ENCODE data around the gene MEP1B.
"Not testable (repeated sequence)": the region's sequence is repeated elsewhere in the genome, so short reads cannot be mapped to it uniquely, and the experiment has no call there.

Gene MEP1B

GRCh38 chr18:32208023-32208422 lies 18.2 kb downstream of the MEP1B start:
- in situ Hi-C loops (cut with HindIII; ENCODE audit: low sequenced_read_pairs): no loop called here

DNA sequence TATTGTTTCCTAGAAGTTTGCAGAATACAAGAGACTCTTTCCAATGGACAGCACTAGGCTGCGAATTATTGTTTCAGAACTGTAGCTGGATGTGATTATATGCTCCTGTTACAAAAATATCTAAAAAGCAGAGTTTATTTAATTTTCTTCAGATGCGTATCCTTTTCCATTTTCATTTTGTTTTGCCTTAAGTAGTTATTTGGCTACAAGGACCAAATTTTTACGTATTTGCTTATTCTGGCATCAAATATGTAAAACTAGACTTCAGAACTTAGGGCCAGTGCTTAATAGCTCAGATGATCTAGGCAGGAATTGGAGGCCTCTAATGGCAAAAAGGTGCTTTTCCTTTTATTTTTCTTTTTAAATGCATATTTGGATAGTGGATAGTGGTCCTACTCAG lies 18.7 kb downstream of the MEP1B start:
- in situ Hi-C loops (cut with HindIII; ENCODE audit: low sequenced_read_pairs): no loop called here

- in situ Hi-C loops (cut with HindIII; ENCODE audit: low sequenced_read_pairs): no loop called here
Observed at GRCh38 chr18:32209685-32210445, 20.0 kb downstream of the MEP1B start.

- in situ Hi-C loops (cut with HindIII; ENCODE audit: low sequenced_read_pairs): no loop called here
Observed at GRCh38 chr18:32213693-32214092, 23.9 kb downstream of the MEP1B start.

GRCh38 chr18:32216390-32216789 lies 26.6 kb downstream of the MEP1B start:
- in situ Hi-C loops (cut with HindIII; ENCODE audit: low sequenced_read_pairs): no loop called here

DNA sequence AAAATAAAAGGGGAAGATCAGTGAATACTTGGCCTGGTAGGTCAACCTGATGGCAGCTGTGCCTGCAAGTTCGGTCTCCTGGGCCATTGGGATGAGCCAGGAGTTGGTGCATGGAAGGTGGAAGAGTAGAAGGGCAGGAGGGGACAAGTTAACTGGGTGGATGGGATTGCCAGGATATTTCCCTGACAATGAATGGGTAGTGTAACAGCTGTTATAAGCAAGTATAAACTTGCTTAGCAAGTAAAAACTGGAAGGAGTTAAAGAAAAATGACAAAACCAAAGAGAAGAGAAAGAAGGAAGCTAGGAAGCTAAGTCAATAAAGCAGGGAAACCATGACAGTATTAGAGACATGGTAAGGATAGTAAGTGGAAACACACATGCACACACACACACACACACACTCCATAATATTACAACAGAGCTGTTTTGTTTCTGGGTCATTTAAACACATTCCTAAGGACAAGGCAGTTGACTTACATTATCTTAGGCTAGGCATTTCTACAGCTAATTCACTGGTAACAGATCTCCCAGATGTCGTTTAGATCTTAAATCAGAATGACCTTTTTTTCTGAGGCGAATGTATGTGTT lies 29.7 kb downstream of the MEP1B start:
- in situ Hi-C loops (cut with HindIII; ENCODE audit: low sequenced_read_pairs): no loop called here

DNA sequence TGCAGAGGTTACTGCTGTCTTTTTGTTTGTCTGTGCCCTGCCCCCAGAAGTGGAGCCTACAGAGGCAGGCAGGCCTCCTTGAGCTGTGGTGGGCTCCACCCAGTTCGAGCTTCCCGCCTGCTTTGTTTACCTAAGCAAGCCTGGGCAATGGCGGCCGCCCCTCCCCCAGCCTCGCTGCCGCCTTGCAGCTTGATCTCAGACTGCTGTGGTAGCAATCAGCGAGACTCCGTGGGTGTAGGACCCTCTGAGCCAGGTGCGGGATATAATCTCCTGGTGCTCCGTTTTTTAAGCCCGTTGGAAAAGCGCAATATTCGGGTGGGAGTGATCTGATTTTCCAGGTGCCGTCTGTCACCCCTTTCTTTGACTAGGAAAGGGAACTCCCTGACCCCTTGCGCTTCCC lies 43.5 kb downstream of the MEP1B start:
- in situ Hi-C loops (cut with HindIII; ENCODE audit: low sequenced_read_pairs): not testable (repeated sequence)

- in situ Hi-C loops (cut with HindIII; ENCODE audit: low sequenced_read_pairs): no loop called here
Observed at GRCh38 chr18:32237049-32237448, 47.2 kb downstream of the MEP1B start.

- in situ Hi-C loops (cut with HindIII; ENCODE audit: low sequenced_read_pairs): no loop called here
Observed at GRCh38 chr18:32238635-32239268, 48.9 kb downstream of the MEP1B start.

GRCh38 chr18:32242395-32242794 lies 52.6 kb downstream of the MEP1B start:
- in situ Hi-C loops (cut with HindIII; ENCODE audit: low sequenced_read_pairs): no loop called here

GRCh38 chr18:32243358-32243757 lies 53.5 kb downstream of the MEP1B start:
- in situ Hi-C loops (cut with HindIII; ENCODE audit: low sequenced_read_pairs): no loop called here

DNA sequence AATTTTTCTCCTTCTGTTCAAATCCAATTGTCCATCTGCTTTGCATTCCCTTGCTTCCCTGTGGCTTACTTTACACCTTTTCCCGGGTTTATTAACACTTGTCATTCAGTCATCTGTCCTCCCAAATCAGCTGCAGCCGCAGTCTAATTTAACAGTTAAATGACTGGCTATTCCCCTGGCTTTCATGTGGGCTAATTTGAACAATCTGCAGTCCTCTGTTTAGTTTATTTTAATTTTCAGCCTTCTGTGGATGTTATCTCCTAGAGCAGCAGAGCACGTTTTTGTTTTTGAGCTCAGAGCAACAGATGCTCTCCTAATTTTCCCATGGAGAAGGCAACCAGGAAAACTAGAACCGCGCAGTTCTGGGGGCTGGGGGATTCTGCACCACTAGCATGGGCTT lies 55.0 kb downstream of the MEP1B start:
- in situ Hi-C loops (cut with HindIII; ENCODE audit: low sequenced_read_pairs): loop anchor here (5.0 kb wide), 1 partner anchor 43 kb away; no protein-coding TSS in a partner anchor

GRCh38 chr18:32249147-32249929 lies 59.5 kb downstream of the MEP1B start:
- in situ Hi-C loops (cut with HindIII; ENCODE audit: low sequenced_read_pairs): loop anchor here (5.0 kb wide), 1 partner anchor 47 kb away; no protein-coding TSS in a partner anchor

GRCh38 chr18:32251466-32251865 lies 61.6 kb downstream of the MEP1B start:
- in situ Hi-C loops (cut with HindIII; ENCODE audit: low sequenced_read_pairs): no loop called here

DNA sequence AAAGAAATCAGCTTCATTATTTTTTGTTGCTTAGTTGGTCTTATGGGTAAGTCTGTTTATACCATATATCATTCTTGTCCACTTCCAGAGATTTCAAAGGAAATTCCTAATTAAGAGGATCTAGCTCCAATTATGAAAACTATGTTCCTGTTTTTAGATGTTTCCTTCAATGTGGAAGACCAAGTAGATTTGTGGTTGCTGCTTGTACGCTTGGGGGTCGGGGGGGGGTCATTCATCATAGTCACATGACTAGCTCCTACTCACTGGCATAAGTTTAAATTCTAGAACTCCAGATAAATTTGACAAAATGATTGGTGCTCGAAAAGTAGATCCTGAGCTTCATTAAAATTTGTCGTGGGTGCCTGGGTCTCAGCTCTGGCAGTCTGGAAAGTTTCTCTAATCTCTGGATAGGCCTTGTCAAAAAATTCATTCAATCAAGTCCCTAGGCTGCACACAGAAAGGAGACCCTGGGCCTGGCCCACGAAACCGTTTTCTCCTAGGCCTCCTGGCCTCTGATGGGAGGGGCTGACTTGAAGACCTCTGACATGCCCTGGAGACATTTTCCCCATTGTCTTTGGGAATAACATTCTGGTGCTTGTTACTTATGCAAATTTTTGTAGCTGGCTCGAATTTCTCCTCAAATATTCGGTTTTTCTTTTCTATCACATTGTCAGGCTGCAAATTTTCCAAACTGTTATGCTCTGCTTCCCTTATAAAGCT lies 62.5 kb downstream of the MEP1B start:
- in situ Hi-C loops (cut with HindIII; ENCODE audit: low sequenced_read_pairs): no loop called here

DNA sequence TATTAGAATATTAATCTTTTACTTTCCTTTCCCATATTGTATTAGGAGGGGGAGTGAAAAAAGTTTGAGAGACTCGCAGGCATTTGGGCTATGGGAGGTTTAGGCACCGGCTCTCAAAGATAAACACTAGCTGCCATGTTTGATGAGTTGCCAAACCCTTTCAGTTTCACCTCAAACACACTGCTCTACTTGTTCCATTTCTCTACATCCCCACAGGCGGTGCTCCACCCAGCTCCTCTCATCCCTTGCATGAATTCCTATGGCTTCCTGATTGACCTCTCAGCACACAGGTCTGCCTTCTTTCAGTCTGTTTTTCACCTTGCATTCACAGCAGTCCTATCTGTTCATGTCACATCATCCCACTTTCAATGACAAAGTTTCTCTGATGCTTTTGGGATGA lies 65.7 kb downstream of the MEP1B start:
- in situ Hi-C loops (cut with HindIII; ENCODE audit: low sequenced_read_pairs): no loop called here

DNA sequence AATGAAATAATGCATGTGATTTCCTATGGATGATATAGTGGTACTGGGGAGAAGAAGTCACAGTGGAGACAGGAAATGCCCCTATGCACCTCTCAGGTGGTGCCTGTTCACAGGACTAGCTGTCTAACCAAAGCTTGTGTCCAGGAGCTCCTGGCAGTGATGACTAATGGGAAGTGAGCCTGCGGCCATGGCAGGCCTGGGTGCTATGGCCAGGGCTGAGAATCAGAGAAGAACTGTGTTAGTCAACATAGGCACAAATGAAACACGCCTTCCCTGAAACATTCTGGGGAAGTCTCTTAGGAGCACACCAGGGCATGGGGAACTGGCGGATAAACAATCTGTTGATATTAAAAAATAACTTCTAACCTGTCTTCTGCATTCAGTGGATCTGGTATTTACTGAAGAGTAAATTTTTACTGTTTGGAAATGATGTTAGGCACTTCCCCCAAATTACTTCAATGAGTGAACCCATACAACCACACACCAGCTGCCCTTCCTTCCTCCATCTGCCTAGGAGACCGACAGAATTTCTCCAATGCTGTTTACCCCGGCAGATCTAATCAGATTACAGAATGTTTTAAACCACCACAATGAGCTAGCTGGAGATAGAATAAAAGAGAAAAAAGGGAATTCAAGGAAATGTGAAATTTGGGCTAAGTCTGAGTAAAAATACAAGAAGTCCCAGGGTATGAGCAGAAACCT lies 67.4 kb downstream of the MEP1B start:
- in situ Hi-C loops (cut with HindIII; ENCODE audit: low sequenced_read_pairs): no loop called here

DNA sequence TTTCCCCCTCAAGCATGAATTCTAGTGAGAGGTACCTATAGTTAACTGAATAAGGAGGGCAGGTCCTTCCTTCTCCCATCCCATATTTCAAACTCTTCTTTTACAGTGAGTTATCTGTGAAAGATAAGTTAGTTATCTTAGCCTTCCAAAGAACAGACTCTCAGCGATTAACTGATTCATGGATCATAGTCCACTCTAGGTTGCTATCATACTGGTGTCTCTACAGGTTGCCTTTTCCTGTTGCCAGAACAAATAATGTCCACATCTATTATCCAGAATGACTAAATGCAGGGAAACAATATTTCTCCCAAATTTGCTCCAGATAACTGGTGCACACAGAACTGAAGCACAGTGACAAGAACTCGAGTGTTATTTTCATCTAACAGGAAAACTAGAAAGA lies 68.3 kb downstream of the MEP1B start:
- in situ Hi-C loops (cut with HindIII; ENCODE audit: low sequenced_read_pairs): no loop called here

- in situ Hi-C loops (cut with HindIII; ENCODE audit: low sequenced_read_pairs): no loop called here
Observed at GRCh38 chr18:32258558-32259204, 68.8 kb downstream of the MEP1B start.

- in situ Hi-C loops (cut with HindIII; ENCODE audit: low sequenced_read_pairs): no loop called here
Observed at GRCh38 chr18:32259553-32259952, 69.7 kb downstream of the MEP1B start.
